HepG2 (cell line): ENCODE results near the gene FAM117A. TPM values are rescaled to one million over a fixed set of nuclear protein-coding genes. Genes with fewer than 3 reads are reported as not detected.
A peak's percentile ranks its signal among the peaks of the same experiment; 100 is the strongest.

Source experiments
- GTF2F1 ChIP-seq: fragments of 150-350 bp; IDR thresholded peaks from 2 replicates; pipeline ENCODE4 v1.6.1; 2014; ENCODE audit warnings: low read length
- HES4 ChIP-seq: sonication (generic); formaldehyde crosslinking; IDR thresholded peaks from 2 replicates; pipeline ENCODE4 v1.9.0; 2021; ENCODE audit warnings: mild to moderate bottlenecking, missing genetic modification reagents, borderline replicate concordance
- HMGXB4 ChIP-seq, 2 experiments: sonication (generic) in 1 of 2; formaldehyde crosslinking in 1 of 2; IDR thresholded peaks; 2 replicates each; pipeline versions ENCODE4 v1.4.0 to v1.6.1; 2018 to 2020; ENCODE audit warnings: missing genetic modification reagents in 2 of 2, borderline replicate concordance in 1 of 2, low read depth in 1 of 2, mild to moderate bottlenecking in 1 of 2, missing biosample characterization in 1 of 2
- HOXA3 ChIP-seq: sonication (generic); formaldehyde crosslinking; IDR thresholded peaks from 2 replicates; pipeline ENCODE4 v1.5.0; 2020; ENCODE audit warnings: missing genetic modification reagents
- IKZF1 ChIP-seq: fragments of 450-650 bp; IDR thresholded peaks from 2 replicates; pipeline ENCODE4 v1.7.1; 2016
- IRX3 ChIP-seq: sonication (generic); formaldehyde crosslinking; IDR thresholded peaks from 2 replicates; pipeline ENCODE4 v1.8.1; 2023; ENCODE audit warnings: mild to moderate bottlenecking, low read depth, missing genetic modification reagents, borderline replicate concordance
- PAX8 ChIP-seq: sonication (generic); formaldehyde crosslinking; IDR thresholded peaks from 2 replicates; pipeline ENCODE4 v1.8.0; 2022; ENCODE audit warnings: mild to moderate bottlenecking, missing genetic modification reagents, borderline replicate concordance
- POLR2G ChIP-seq: fragments of 200-400 bp; formaldehyde crosslinking; IDR thresholded peaks from 2 replicates; pipeline ENCODE4 v1.6.1; 2018; ENCODE audit warnings: mild to moderate bottlenecking, low read depth, low read length, moderate library complexity
- RARA ChIP-seq: IDR thresholded peaks from 2 replicates; pipeline ENCODE4 v1.6.1; 2016; ENCODE audit warnings: missing genetic modification reagents, missing compliant biosample characterization
- SETDB1 ChIP-seq: sonication (generic); formaldehyde crosslinking; IDR thresholded peaks from 2 replicates; pipeline ENCODE4 v1.5.1; 2020; ENCODE audit warnings: missing genetic modification reagents, mild to moderate bottlenecking, borderline replicate concordance
- TCF7 ChIP-seq: sonication (generic); IDR thresholded peaks from 2 replicates; pipeline ENCODE4 v1.6.1; 2016; ENCODE audit warnings: antibody characterized with exemption, low read depth
- ZBTB26 ChIP-seq: IDR thresholded peaks from 2 replicates; pipeline ENCODE4 v1.6.1; 2016; ENCODE audit warnings: missing compliant biosample characterization, missing genetic modification reagents, borderline replicate concordance
- ZIK1 ChIP-seq: sonication (generic); formaldehyde crosslinking; IDR thresholded peaks from 2 replicates; pipeline ENCODE4 v1.5.0; 2020; ENCODE audit warnings: mild to moderate bottlenecking, low read depth, missing genetic modification reagents, borderline replicate concordance
- ZNF136 ChIP-seq: sonication (generic); formaldehyde crosslinking; IDR thresholded peaks from 2 replicates; pipeline ENCODE4 v1.8.1; 2022; ENCODE audit warnings: low read depth, mild to moderate bottlenecking, moderate library complexity, missing genetic modification reagents
- ZNF138 ChIP-seq: sonication (generic); formaldehyde crosslinking; IDR thresholded peaks from 2 replicates; pipeline ENCODE4 v1.5.0; 2020; ENCODE audit warnings: mild to moderate bottlenecking, low read depth, missing genetic modification reagents
- ZNF441 ChIP-seq: sonication (generic); formaldehyde crosslinking; IDR thresholded peaks from 2 replicates; pipeline ENCODE4 v1.7.0; 2021; ENCODE audit warnings: missing genetic modification reagents, borderline replicate concordance
- ZNF703 ChIP-seq: sonication (generic); formaldehyde crosslinking; IDR thresholded peaks from 2 replicates; pipeline ENCODE4 v1.5.1; 2020; ENCODE audit warnings: missing genetic modification reagents, mild to moderate bottlenecking, moderate library complexity, borderline replicate concordance
- ZNF75D ChIP-seq: sonication (generic); formaldehyde crosslinking; IDR thresholded peaks from 2 replicates; pipeline ENCODE4 v1.8.1; 2023; ENCODE audit warnings: missing genetic modification reagents, mild to moderate bottlenecking, borderline replicate concordance
- polyA plus RNA-seq, 8 experiments: library from polyadenylated mRNA; depleted of rRNA in 3 of 8; stranded (reverse) in 7 of 8; unstranded in 1 of 8; fragments of >200 nt; fragmentation: Illumina TruSeq in 4 of 8; extraction: Trizol in 4 of 8; gene quantifications; 2 replicates each; pipeline versions ENCODE4 v1.2.1 to v1.2.3, GENCODE V29; 2011 to 2016; ENCODE audit warnings: low read depth in 4 of 8, missing spikeins in 1 of 8, mixed read lengths in 1 of 8; ENCODE audit not compliant: insufficient read depth in 1 of 8
- total RNA-seq, 5 experiments: library from RNA; depleted of rRNA; stranded (reverse); fragments of >200 nt; fragmentation: Illumina TruSeq; extraction: Trizol; gene quantifications; 2 replicates each; pipeline ENCODE4 v1.2.3, GENCODE V29; 2016; ENCODE audit warnings: low read depth in 1 of 5
- TF ChIP-seq, protein P1 (sequence below): IDR thresholded peaks from 2 replicates; pipeline ENCODE4 v1.6.1; 2016; ENCODE audit warnings: control low read depth
- TF ChIP-seq, protein P2 (sequence below): sonication (generic); formaldehyde crosslinking; IDR thresholded peaks from 2 replicates; pipeline ENCODE4 v1.8.1; 2022; ENCODE audit warnings: low read depth, mild to moderate bottlenecking, missing genetic modification reagents

FAM117A gene
- total and polyA plus RNA-seq, 2 of the 13 experiments (the other 11 are each of a cell fraction or from before 2014, with no cell fraction given), result 12.1 to 19.8 TPM

DNA sequence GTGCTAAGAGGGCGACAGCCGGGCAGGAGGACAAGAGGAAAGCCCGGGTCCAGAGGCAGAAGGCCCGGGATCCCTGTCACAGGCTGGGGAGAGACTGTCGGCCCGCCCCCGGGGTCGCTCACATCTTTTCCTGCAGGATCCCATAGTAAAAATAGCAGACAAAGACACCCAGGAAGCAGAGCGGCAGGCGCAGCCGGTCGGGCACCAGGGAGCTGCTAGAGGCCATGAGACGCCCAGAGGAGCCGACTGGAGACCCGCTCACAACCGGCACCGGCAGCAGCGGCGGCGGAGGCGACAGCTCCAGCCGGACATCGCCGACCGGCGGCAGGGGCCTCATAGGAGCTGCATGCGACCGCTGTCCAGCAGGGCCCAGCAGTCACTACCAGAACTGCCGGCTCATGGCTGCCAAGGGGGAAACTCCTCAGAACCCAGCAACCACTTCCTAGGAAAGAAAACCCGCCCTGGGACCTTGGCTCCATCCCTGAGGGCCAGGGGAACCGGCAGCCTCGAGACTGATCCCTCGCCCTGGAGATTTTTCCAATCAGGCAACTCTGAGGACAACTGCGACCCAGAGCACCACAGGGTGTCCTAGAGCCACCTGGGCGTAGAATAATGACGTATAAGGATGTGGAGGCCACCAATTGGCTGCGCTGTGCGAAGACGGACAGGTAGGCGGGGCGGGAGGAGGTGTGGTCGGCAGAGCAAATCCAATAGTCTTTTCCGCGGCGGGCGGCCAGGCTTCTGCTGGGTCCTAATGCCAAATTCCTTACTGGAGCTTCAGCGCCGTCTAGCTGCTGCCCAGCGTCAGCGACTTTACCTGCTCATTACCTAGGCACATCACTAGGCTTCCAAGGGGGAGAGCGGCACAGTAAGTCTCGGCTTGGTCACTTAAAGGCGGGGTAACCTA is 56.1 kb downstream of the FAM117A start, which contains the start of gene SLC35B1 (continued):
- peak; percentile 18; the same call in 1 of the 2 replicates for TF ChIP-seq ZBTB26 (CRISPR knock-in tag)
- TF ChIP-seq ZNF138, result no peak
- peak; percentile 92 for TF ChIP-seq ZNF136 (CRISPR knock-in tag)
- TF ChIP-seq ZNF75D, result 0 out of 2 replicates have a peak, but pooled peaks have one; percentile 87
- peak; percentile 96 to 99 for TF ChIP-seq HMGXB4 (CRISPR knock-in tag; IDR thresholded peaks at IDR 0.05; ENCODE audit: borderline replicate concordance in 1 of 2, low read depth in 1 of 2)
- TF ChIP-seq PAX8 (CRISPR knock-in tag), result no peak
- TF ChIP-seq ZNF703, result 0 out of 2 replicates have a peak, but pooled peaks have one; percentile 80
- TF ChIP-seq HOXA3 (CRISPR knock-in tag), result peak; percentile 84
- TF ChIP-seq RARA (CRISPR knock-in tag), result peak; percentile 40; the same call in 1 of the 2 replicates
- TF ChIP-seq, protein P1, sequence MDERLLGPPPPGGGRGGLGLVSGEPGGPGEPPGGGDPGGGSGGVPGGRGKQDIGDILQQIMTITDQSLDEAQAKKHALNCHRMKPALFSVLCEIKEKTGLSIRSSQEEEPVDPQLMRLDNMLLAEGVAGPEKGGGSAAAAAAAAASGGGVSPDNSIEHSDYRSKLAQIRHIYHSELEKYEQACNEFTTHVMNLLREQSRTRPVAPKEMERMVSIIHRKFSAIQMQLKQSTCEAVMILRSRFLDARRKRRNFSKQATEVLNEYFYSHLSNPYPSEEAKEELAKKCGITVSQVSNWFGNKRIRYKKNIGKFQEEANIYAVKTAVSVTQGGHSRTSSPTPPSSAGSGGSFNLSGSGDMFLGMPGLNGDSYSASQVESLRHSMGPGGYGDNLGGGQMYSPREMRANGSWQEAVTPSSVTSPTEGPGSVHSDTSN (CRISPR knock-in tag), result peak; percentile 85
- TF ChIP-seq SETDB1 (CRISPR knock-in tag), result no peak
- peak; percentile 34; the same call in 1 of the 2 replicates for TF ChIP-seq ZNF441 (CRISPR knock-in tag)
- peak; percentile 93 for TF ChIP-seq POLR2G
- no peak; the same call in 1 of the 2 replicates for TF ChIP-seq GTF2F1
- TF ChIP-seq IRX3, result no peak
- TF ChIP-seq, protein P2, sequence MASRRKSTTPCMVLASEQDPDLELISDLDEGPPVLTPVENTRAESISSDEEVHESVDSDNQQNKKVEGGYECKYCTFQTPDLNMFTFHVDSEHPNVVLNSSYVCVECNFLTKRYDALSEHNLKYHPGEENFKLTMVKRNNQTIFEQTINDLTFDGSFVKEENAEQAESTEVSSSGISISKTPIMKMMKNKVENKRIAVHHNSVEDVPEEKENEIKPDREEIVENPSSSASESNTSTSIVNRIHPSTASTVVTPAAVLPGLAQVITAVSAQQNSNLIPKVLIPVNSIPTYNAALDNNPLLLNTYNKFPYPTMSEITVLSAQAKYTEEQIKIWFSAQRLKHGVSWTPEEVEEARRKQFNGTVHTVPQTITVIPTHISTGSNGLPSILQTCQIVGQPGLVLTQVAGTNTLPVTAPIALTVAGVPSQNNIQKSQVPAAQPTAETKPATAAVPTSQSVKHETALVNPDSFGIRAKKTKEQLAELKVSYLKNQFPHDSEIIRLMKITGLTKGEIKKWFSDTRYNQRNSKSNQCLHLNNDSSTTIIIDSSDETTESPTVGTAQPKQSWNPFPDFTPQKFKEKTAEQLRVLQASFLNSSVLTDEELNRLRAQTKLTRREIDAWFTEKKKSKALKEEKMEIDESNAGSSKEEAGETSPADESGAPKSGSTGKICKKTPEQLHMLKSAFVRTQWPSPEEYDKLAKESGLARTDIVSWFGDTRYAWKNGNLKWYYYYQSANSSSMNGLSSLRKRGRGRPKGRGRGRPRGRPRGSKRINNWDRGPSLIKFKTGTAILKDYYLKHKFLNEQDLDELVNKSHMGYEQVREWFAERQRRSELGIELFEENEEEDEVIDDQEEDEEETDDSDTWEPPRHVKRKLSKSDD, result peak; percentile 77
- TF ChIP-seq TCF7, result peak; percentile 35; the same call in 1 of the 2 replicates
- TF ChIP-seq IKZF1, result no peak
- 0 out of 2 replicates have a peak, but pooled peaks have one; percentile 36 for TF ChIP-seq HES4 (CRISPR knock-in tag)
- TF ChIP-seq ZIK1 (CRISPR knock-in tag), result peak; percentile 16; the same call in 1 of the 2 replicates
